Bronchial epithelial cell (primary cell): ENCODE measurements around the gene COLEC12. TPM values are rescaled to one million over a fixed set of nuclear protein-coding genes. Genes with fewer than 3 reads are reported as not detected.

Experiments
- DNase-seq: peaks from one replicate; pipeline ENCODE4 v3.0.0-alpha.2; 2010; ENCODE audit warnings: low read depth
- FAIRE-seq: peaks from 2 replicates; lab custom pipeline; 2011; peaks lifted over from hg19 to GRCh38; lab: Jason Lieb, UNC
- H3K27me3 ChIP-seq: 2 replicates; pipeline ENCODE4 v1.5.1; 2011; ENCODE audit warnings: low read length; ENCODE audit not compliant: control insufficient read depth, insufficient read depth
- H3K36me3 ChIP-seq: 2 replicates; pipeline ENCODE4 v1.5.1; 2011; ENCODE audit warnings: low read length; ENCODE audit not compliant: control insufficient read depth, insufficient read depth
- H3K4me3 ChIP-seq: 2 replicates; pipeline ENCODE4 v1.5.1; 2011; ENCODE audit warnings: mild to moderate bottlenecking, low read depth, low read length, control low read depth
- total RNA-seq: library from RNA; depleted of rRNA; stranded (reverse); fragments of >200 nt; gene quantifications from 2 replicates; pipeline ENCODE4 v1.2.1, GENCODE V29; 2014
- TF ChIP-seq, protein P1 (sequence below): IDR thresholded peaks from 2 replicates; pipeline ENCODE4 v1.5.1; 2011; ENCODE audit warnings: mild to moderate bottlenecking, moderate library complexity, low read length, control low read depth, inconsistent platforms; ENCODE audit not compliant: insufficient read depth, severe bottlenecking

COLEC12 gene
- total RNA-seq, 1 donor from 2014 or later: 0.53 TPM

- DNase-seq (no peak), FAIRE-seq (no peak)
- TF ChIP-seq, protein P1, sequence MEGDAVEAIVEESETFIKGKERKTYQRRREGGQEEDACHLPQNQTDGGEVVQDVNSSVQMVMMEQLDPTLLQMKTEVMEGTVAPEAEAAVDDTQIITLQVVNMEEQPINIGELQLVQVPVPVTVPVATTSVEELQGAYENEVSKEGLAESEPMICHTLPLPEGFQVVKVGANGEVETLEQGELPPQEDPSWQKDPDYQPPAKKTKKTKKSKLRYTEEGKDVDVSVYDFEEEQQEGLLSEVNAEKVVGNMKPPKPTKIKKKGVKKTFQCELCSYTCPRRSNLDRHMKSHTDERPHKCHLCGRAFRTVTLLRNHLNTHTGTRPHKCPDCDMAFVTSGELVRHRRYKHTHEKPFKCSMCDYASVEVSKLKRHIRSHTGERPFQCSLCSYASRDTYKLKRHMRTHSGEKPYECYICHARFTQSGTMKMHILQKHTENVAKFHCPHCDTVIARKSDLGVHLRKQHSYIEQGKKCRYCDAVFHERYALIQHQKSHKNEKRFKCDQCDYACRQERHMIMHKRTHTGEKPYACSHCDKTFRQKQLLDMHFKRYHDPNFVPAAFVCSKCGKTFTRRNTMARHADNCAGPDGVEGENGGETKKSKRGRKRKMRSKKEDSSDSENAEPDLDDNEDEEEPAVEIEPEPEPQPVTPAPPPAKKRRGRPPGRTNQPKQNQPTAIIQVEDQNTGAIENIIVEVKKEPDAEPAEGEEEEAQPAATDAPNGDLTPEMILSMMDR: no peak
- Histone ChIP-seq H3K27me3 (no peaks in the 10 kb centered on the region), H3K36me3 (no peaks in the 10 kb centered on the region), H3K4me3 (no peak overlapping the region)
These were observed 195.4 kb downstream of the COLEC12 start for GRCh38 chr18:305003-305501.

GRCh38 chr18:303607-304006 is 196.9 kb downstream of the COLEC12 start:
- no peaks in the 10 kb centered on the region for H3K36me3 ChIP-seq
- DNase-seq (no peak), FAIRE-seq (no peak)
- H3K27me3 ChIP-seq: no peaks in the 10 kb centered on the region
- H3K4me3 ChIP-seq: no peak overlapping the region
- TF ChIP-seq, protein P1: no peak

GRCh38 chr18:303011-303410 is 197.5 kb downstream of the COLEC12 start:
- Histone ChIP-seq H3K36me3 (no peaks in the 10 kb centered on the region), H3K4me3 (no peak overlapping the region), H3K27me3 (no peaks in the 10 kb centered on the region)
- no peak for FAIRE-seq
- no peak for DNase-seq
- TF ChIP-seq, protein P1: no peak

GRCh38 chr18:302097-302496 is 198.4 kb downstream of the COLEC12 start:
- Histone ChIP-seq H3K4me3 (no peak overlapping the region), H3K27me3 (no peaks in the 10 kb centered on the region), H3K36me3 (no peaks in the 10 kb centered on the region)
- no peak for DNase-seq
- no peak for FAIRE-seq
- TF ChIP-seq, protein P1: no peak

DNA sequence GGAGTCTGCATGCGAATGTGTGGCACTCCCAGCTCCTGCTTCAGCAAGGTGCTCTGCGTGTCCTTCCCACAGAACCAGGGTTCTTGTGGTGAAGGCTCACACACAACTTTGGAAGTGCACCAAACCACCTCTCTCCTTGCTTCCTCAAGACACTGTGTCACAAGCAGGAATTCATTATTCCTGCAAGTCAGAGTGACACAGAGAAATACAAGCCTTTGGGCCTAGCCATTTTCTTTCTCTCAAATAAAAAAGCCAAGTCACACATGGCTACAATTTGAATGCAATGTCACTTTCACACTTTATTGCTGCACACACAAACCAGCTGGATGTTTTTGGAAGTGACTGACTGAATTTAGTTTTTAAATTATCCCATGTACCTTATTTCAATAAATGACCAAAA is 202.6 kb downstream of the COLEC12 start:
- TF ChIP-seq, protein P1: no peak
- H3K4me3 ChIP-seq: no peak overlapping the region
- DNase-seq (no peak), FAIRE-seq (no peak)
- no peaks in the 10 kb centered on the region for H3K36me3 ChIP-seq
- H3K27me3 ChIP-seq: no peaks in the 10 kb centered on the region
